CD4-positive, alpha-beta T cell treated with Interleukin-15 for 4 hours (primary cell): Measurements from ENCODE around the gene LDLRAD4.
"Not testable (repeated sequence)": the region's sequence is repeated elsewhere in the genome, so short reads cannot be mapped to it uniquely, and the experiment has no call there.

Source experiments
- DNase-seq: peaks from one replicate; pipeline ENCODE4 v3.0.0-alpha.2; 2020; ENCODE audit warnings: low spot score

LDLRAD4 gene

DNA sequence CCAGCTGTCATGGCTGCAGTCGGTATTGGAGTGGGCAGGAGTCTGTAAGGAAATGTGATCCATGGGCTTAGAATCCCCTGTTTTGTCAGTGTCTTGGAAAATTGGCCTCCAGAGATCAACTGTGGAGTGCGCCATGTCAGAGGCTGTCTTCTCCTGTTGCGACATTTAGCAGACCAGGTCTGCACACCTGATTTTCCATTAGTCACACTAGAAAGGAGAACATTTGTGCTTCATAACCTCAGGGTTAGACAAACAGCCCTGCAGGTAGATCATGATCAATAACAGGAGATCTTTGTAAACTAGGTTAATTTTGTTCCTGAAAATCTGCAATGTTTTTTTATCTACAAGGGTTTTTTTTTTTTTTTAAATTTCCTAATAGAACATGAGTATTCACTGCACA is 28.0 kb downstream of the LDLRAD4 start:
- no peak for DNase-seq

GRCh38 chr18:13247506-13247905 is 28.9 kb downstream of the LDLRAD4 start:
- DNase-seq, result no peak

DNA sequence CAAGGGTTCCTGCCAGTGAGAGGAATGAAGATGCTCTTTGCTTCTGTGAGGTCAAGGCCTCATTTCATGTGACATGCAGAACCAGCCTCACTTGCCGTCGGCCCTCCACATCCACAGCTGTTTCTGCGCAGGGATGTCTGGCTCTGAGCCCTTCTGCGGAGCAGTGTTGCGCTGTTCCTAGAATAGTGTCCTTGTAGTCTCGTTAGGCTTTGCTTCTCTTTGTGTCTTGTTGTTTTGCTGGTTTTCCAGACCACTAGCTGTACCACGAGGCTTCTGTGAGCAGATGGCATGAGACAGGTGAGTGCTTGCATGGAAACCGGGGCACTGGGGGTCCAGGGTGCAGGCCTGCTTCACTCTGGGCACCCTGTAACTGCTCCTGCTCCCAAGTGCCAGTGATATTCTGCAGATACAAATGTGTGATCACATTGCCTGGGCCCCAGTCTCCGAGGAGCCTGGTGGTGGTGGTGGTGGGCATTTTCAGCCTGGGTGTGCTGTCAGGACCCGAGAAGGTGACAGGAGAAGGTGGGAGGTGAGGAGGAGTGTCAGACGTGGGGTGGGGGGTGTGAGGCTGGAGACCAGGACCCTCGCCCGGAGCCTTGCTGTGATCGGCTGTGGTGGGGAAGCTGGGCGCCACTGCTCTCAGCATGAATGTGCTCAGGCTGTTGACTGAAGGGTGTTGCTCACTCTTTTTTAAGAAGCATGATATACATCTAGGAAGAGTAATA is 34.3 kb downstream of the LDLRAD4 start:
- no peak for DNase-seq

DNA sequence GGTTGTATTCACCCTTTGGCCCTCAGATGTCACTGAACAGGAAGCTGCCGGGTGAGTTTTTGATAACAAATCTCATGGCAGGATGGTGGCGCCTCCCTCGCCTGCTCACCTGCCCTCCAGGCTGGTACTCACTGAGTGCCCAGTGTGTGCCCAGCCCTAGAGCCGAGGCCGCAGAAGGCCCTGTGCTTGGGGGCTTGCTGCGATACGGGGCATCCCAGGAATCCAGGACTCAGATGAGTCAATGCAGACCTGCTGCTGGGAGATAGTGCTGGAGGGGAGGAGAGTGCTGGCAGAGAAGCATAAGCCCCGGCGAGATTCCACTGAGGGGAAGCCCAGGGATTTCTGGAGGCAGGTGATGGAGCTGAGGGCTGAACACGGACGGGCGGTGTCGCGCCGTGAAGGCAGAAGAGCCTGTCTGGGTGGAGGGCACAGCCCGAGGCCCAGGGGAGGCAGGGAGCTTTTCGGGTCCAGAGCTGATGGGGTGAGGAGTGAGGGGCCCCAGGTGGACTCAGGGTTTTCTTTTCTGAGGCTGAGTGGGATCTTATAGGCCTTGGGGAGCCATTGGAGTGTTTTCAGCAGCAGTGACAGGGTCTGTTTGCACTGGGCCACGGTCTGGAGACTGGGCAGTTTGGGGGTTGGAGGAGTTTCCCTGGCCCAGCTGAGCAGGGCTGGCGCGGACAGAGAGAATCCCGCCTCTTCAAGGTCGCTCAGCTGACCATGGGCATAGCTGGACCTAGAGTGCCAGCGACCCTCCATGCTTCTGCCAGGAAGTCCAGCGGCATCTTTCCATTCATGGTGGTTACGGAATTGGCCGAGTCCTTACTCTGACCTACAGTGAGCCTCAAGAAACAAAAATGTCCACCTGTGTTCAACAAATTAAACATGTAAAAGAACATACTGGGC is 35.5 kb downstream of the LDLRAD4 start:
- no peak for DNase-seq

- no peak for DNase-seq
Measured at GRCh38 chr18:13254971-13255927, 36.7 kb downstream of the LDLRAD4 start.

DNA sequence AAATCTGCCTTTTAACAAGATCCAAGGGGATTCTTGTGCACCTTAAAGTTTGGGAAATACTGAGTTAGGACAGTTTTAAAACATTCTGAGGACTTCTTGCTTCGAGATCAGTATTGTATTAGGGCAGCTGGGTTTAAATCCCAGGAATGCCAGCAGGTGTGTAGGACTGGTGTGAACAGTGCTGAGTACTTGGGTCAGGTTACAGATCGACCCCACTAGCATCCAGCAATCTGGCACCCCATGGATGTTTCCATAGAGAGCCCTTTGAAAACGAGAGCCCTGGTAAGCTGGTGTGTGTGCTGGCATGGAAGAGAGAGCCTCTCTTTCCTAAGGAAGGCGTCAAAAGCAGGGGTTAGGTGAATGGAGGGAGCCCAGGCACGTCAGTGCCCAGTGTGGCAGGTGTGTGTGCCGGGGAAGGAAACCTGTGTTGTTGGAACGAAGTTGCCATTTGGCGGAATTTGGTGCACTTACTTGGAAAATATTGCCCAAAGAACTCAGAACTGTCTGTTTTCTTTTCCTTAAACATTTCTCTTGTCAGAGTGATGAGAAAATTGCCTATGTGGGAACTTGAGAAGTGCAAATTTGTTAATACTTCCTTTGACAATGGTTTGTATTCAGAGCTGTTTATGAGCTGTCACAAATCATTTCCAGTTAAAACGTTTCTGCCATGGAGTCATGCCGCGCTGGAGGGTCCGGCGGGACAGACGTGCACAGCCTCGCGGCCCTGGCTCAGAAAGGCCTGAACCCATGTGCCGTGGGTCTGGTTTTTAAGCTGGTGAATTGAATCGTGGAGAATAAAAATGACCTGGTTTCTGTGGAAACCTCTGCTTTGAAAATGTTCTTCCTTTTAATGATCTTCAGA is 38.1 kb downstream of the LDLRAD4 start:
- no peak for DNase-seq

DNA sequence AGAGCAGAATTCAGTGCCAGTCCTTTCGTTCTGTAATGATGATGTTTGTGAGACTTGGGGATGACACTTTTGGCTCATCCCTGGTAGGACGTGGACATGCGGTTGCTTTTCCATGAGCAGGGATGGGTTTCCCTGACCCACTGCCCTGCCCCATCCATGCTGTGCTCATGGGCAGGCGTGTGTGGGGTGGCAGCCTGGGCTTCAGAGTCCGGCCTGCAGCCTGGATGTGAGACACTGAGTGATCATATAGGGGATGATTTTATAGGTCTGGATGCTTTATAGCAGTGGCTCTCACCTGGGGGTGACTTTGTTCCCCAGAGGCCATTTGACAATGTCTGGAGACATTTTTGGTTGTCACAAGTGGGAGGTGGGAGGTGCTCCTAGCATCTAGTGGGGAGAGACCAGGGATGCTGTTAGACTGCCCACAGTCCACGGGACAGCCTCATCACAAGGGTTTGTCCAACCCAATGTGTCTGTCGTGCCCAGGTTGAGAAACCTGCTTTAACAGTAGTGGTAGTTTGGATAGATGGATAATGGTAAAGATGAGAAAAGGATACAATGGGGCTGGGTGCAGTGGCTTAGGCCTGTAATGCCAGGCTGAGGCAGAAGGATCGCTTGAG is 38.9 kb downstream of the LDLRAD4 start:
- DNase-seq, result no peak

DNA sequence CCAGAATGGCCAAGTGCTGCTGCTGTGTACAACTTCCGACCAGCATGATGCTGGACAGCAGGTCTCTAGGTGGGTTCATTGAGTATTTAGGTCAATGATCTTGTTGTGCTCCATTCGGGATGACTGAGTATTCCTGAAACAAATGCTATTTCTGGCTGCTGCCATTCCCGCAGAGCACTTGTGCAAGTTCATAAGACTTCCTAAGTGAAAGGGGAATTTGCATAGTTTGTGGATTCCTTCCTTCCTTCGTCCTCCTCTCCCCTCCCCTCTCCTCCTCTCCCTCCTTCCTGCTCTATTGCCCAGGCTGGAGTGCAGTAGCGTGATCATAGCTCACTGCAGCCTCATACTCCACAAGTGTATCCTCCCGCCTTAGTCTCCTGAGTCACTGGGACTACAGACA is 40.4 kb downstream of the LDLRAD4 start:
- no peak for DNase-seq

GRCh38 chr18:13259701-13260100 is 41.1 kb downstream of the LDLRAD4 start:
- DNase-seq, result no peak

DNA sequence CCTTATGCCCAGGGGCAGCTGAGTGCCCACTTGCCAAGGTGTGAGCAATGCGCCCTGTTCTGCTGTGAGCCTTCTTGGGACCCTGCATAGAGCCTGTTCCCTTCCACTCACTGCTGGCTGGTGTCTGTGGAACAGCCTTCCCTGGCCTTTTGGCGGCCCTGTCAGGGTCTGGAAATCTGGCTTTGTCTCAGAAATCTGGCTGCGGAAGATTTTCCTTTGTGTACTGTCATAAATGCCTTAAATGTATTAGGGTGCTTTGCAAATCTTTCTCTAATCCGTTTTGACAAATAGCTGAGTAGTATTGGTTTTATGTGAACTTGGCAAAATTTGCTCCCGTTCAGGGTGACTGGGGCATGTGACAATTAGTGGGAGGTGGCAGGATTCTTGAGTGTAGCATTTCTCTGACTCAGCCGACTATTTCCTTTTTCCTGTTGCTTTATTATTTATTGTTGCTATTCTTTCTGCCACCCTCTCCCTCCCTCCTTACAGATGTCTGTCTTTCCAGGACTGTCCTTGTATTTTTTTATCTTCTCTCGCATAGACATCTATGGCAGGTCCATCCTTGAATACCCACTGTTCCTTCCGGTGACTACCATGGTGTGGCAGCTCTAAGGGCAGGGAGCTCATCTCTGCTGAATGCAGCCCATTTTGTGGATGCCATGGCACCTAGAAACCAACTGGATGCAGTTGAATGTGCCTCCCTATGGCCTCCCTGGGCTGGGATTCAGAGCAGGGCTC is 41.8 kb downstream of the LDLRAD4 start:
- no peak for DNase-seq

GRCh38 chr18:13260935-13261640 is 42.5 kb downstream of the LDLRAD4 start:
- no peak for DNase-seq

GRCh38 chr18:13261661-13262357 is 43.2 kb downstream of the LDLRAD4 start:
- DNase-seq, result no peak

DNA sequence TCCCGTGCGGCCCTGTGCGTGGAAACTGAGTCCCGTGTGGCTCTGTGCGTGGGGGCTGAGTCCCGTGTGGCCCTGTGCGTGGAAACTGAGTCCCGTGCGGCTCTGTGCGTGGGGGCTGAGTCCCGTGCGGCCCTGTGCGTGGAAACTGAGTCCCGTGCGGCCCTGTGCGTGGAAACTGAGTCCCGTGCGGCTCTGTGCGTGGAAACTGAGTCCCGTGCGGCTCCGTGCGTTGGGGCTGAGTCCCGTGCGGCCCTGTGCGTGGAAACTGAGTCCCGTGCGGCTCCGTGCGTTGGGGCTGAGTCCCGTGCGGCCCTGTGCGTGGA is 43.8 kb downstream of the LDLRAD4 start:
- not testable (repeated sequence) for DNase-seq

- DNase-seq, result no peak
Measured at GRCh38 chr18:13262839-13263691, 44.5 kb downstream of the LDLRAD4 start.

DNA sequence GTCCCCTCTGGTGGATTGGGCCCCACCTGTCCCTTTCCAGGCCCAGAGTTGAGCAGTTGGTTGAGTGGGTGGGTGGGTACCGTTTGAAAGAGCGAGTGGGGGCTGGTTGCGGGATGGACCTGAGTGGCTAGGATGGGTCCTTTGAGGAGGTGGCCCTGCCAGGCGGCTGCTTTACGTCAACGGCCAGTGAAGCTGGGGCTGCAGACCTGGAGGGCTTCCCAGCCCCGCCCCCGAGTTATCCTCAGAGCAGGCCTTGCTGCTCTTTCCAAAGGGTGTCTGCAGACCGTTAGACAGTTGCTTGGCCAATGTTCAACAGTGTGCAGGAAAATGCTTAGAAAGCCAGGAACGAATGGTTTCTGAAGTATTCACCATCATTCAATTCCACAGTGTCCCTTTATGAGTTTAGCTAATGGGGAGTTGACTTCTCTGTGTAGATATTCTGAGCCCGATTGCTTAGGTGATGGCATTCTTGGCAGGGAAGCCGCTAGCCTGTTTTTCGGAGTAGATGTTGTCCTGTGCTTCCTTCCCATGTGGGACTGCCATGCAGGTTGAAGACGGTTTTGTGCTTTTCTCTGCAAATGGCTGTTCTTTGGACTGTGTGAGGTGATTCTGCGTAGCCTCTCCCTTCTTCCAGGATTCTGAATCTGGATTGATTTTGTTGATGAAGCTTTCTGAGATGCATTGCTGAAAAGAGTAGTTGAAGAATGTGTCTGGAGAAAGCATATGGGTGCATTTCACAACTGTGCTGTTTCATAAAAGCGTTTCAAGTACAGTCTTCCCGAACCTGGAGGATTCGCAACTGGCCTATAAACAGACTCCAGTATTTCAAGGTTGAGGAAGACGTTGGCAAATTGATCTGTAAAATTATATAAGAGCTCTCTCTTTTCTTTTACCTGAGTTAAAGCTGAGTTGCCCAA is 45.8 kb downstream of the LDLRAD4 start:
- no peak for DNase-seq

DNA sequence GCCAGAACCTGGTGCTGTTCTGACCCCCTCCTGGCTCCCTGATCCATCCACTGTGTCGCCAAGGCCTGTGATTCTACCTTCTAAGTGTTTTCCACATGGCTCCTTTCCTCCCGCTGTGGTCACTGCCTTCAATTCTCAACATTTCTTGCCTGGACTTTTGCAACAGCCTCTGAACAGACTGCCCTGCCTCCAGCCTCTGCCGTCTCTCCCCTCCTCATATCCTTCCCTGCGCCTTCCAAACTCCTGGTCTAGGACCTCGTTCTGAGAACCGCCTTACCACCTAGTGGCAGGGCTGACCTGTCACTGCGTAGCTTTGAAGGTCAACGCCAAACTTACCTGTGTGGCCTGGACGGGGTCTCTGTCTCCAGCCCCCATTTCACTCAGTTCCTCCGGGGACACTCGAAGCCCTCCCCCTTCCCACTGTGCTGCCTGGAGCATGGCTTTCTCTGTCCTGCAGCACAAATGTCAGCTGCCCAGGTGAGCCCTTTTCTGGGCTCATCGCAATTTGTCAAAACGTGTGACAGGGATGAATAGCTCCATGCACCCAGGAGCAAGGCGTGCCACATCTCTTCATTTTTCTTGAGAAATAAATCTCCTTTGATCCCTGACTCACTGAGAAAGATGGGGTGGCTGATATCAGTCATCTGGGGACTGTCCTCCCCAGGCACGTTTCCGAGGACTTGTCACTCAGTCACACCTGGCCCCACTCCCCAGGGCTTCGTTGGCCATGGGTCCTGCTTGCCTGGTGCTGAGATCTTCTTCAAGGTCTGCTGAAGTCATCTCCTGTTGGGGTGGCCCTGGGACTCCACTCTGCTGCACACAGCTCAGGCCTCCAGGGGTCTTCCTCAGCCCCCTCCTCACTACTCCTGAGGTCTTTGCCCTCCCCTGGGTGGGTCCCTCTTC is 46.7 kb downstream of the LDLRAD4 start:
- DNase-seq, result no peak
